SU-DHL-6 (cell line): ENCODE results near the gene USP28.

Experiments used
- H2AFZ ChIP-seq: fragments of 200-600 bp; sonication (generic); 2 replicates; pipeline ENCODE4 v1.6.1; 2014; ENCODE audit warnings: low read depth, mild to moderate bottlenecking, moderate library complexity, mixed read lengths, antibody characterized with exemption, low read length; ENCODE audit not compliant: severe bottlenecking
- H3F3A ChIP-seq: fragments of 200-600 bp; shearing (Covaris generic); 2 replicates; pipeline ENCODE4 v1.6.0; 2016; ENCODE audit warnings: antibody characterized with exemption, mild to moderate bottlenecking; ENCODE audit not compliant: insufficient read depth
- H3K27ac ChIP-seq: fragments of 200-600 bp; sonication (generic); 2 replicates; pipeline ENCODE4 v1.5.1; 2016; ENCODE audit warnings: low read depth, mild to moderate bottlenecking, low read length, moderate library complexity, mixed read lengths
- H3K27me3 ChIP-seq: fragments of 200-600 bp; sonication (generic), shearing (Covaris generic); 2 replicates; pipeline ENCODE4 v1.6.0; 2014; ENCODE audit warnings: mild to moderate bottlenecking, low read length
- H3K36me3 ChIP-seq: fragments of 200-600 bp; sonication (generic); 2 replicates; pipeline ENCODE4 v1.6.1; 2014; ENCODE audit warnings: mild to moderate bottlenecking, low read length, mixed read lengths
- H3K4me2 ChIP-seq: fragments of 300-600, 200-600 bp; shearing (Covaris generic), sonication (generic); 2 replicates; pipeline ENCODE4 v1.6.0; 2014; ENCODE audit warnings: low read length, low read depth, mild to moderate bottlenecking; ENCODE audit not compliant: poor library complexity, severe bottlenecking
- H3K4me3 ChIP-seq: fragments of 200-600 bp; sonication (generic); 2 replicates; pipeline ENCODE4 v1.5.1; 2014; ENCODE audit warnings: antibody characterized with exemption, low read length, mild to moderate bottlenecking, mixed read lengths; ENCODE audit not compliant: insufficient read depth, poor library complexity, severe bottlenecking
- H3K79me2 ChIP-seq: fragments of 200-600 bp; sonication (generic); 2 replicates; pipeline ENCODE4 v1.6.1; 2014; ENCODE audit warnings: mild to moderate bottlenecking, low read length, moderate library complexity; ENCODE audit not compliant: insufficient read depth
- H3K9ac ChIP-seq: fragments of 200-600 bp; sonication (generic); 2 replicates; pipeline ENCODE4 v1.7.0; 2014; ENCODE audit warnings: mild to moderate bottlenecking, low read length
- H3K9me2 ChIP-seq: fragments of 200-600 bp; sonication (generic); replicated peaks from 2 replicates; pipeline ENCODE4 v1.6.1; 2014; ENCODE audit warnings: low read length; ENCODE audit not compliant: insufficient read depth
- H3K9me3 ChIP-seq: fragments of 200-600 bp; sonication (generic); 2 replicates; pipeline ENCODE4 v1.6.1; 2014; ENCODE audit warnings: low read length, mixed read lengths; ENCODE audit not compliant: insufficient read depth
- H4K20me1 ChIP-seq: fragments of 200-600 bp; sonication (generic); 2 replicates; pipeline ENCODE4 v1.6.1; 2014; ENCODE audit warnings: low read depth, mild to moderate bottlenecking, antibody characterized with exemption, low read length, moderate library complexity, mixed read lengths
- CTCF ChIP-seq: fragments of 200-600 bp; sonication (generic); IDR thresholded peaks from one replicate; pipeline ENCODE4 v1.5.1; 2017; ENCODE audit warnings: antibody characterized with exemption, mild to moderate bottlenecking, low read length, moderate library complexity; ENCODE audit not compliant: insufficient read depth, poor library complexity, severe bottlenecking
- EZH2phosphoT487 ChIP-seq: fragments of 200-600 bp; sonication (generic), shearing (Covaris generic); conservative IDR thresholded peaks from 2 replicates; pipeline ENCODE4 v1.6.1; 2018; ENCODE audit warnings: mild to moderate bottlenecking, antibody characterized with exemption, low read length, moderate library complexity, mixed read lengths

Gene USP28

GRCh38 chr11:113806406-113806805, 69.0 kb downstream of the USP28 start:
- H3K27me3 ChIP-seq: no peaks in the 10 kb centered on the region
- H4K20me1 ChIP-seq: no peaks in the 10 kb centered on the region
- H3K9ac ChIP-seq: no peak overlapping the region
- H3K9me2 ChIP-seq: no peaks in the 10 kb centered on the region
- peak; percentile 59 for TF ChIP-seq CTCF
- no peak for TF ChIP-seq EZH2phosphoT487
- H2AFZ ChIP-seq: no peak overlapping the region
- H3K4me3 ChIP-seq: no peak overlapping the region
- H3K27ac ChIP-seq: no peak overlapping the region
- H3K4me2 ChIP-seq: no peak overlapping the region
- no peaks in the 10 kb centered on the region for H3F3A ChIP-seq
- H3K9me3 ChIP-seq: no peaks in the 10 kb centered on the region
- H3K36me3 ChIP-seq: peaks cover 4% of the 10 kb centered on the region; the same call in 1 of the 2 replicates
- no peaks in the 10 kb centered on the region for H3K79me2 ChIP-seq

- H3K4me2 ChIP-seq: no peak overlapping the region
- H3K36me3 ChIP-seq: peaks cover 4% of the 10 kb centered on the region; the same call in 1 of the 2 replicates
- no peaks in the 10 kb centered on the region for H3K27me3 ChIP-seq
- H3K9me2 ChIP-seq: no peaks in the 10 kb centered on the region
- TF ChIP-seq EZH2phosphoT487: no peak
- no peak for TF ChIP-seq CTCF
- no peaks in the 10 kb centered on the region for H3K79me2 ChIP-seq
- H3K9ac ChIP-seq: no peak overlapping the region
- no peaks in the 10 kb centered on the region for H4K20me1 ChIP-seq
- no peak overlapping the region for H2AFZ ChIP-seq
- no peak overlapping the region for H3K27ac ChIP-seq
- no peaks in the 10 kb centered on the region for H3F3A ChIP-seq
- no peak overlapping the region for H3K4me3 ChIP-seq
- no peaks in the 10 kb centered on the region for H3K9me3 ChIP-seq
These were observed 69.7 kb downstream of the USP28 start for GRCh38 chr11:113805640-113806039.

GRCh38 chr11:113802621-113803020, 72.8 kb downstream of the USP28 start:
- Histone ChIP-seq H3K79me2 (no peaks in the 10 kb centered on the region), H3K36me3 (peaks cover 7% of the 10 kb centered on the region; the same call in 1 of the 2 replicates), H3K4me2 (no peak overlapping the region), H3K27me3 (no peaks in the 10 kb centered on the region), H3F3A (no peaks in the 10 kb centered on the region), H4K20me1 (no peaks in the 10 kb centered on the region), H3K9me3 (no peaks in the 10 kb centered on the region), H3K4me3 (no peak overlapping the region), H2AFZ (no peak overlapping the region), H3K9ac (no peak overlapping the region), H3K9me2 (no peaks in the 10 kb centered on the region), H3K27ac (no peak overlapping the region)
- TF ChIP-seq EZH2phosphoT487: no peak
- TF ChIP-seq CTCF: no peak
